GM12878 (cell line): ENCODE measurements around the gene CARD11. TPM values are rescaled to one million over a fixed set of nuclear protein-coding genes. Genes with fewer than 3 reads are reported as not detected.

Experiments used
- ATAC-seq: fragments of 200-7000 bp; cut with Tn5 transposase; 3 replicates; pipeline ENCODE4 v1.9.1; 2020; ENCODE audit warnings: mild to moderate bottlenecking, moderate library complexity
- BruUV-seq: library from RNA; stranded (reverse); fragments of 400-500 nt; replicated peaks from 2 replicates; lab custom pipeline; 2021; lab: Mats Ljungman, UMichigan
- CTCF ChIA-PET: fragments of 300-600 bp; sonication (Branson Sonifier 250); formaldehyde crosslinking; extraction: SDS; loops from one replicate; lab custom pipeline; 2021; ENCODE audit warnings: inconsistent platforms; lab: Yijun Ruan, JAX
- POLR2A ChIA-PET: fragments of 350-600 bp; formaldehyde crosslinking; extraction: SDS; loops from one replicate; lab custom pipeline; 2021; ENCODE audit warnings: inconsistent platforms; lab: Charles Lee
- RAD21 ChIA-PET: fragments of 300-600 bp; sonication (Branson Sonifier 250); formaldehyde crosslinking; loops from one replicate; lab custom pipeline; 2023; ENCODE audit warnings: antibody characterized with exemption; ENCODE audit not compliant: unreplicated experiment; lab: Charles Lee
- SMC1A ChIA-PET: fragments of 300-600 bp; sonication (Branson Sonifier 250); formaldehyde crosslinking; loops from one replicate; lab custom pipeline; 2023; ENCODE audit not compliant: unreplicated experiment, uncharacterized antibody; lab: Charles Lee
- DNase-seq: peaks from one replicate; pipeline ENCODE4 v3.0.0-alpha.2; 2011; ENCODE audit warnings: low read depth, low spot score
- FAIRE-seq: peaks from 3 replicates; lab custom pipeline; 2011; peaks lifted over from hg19 to GRCh38; lab: Jason Lieb, UNC
- H2AFZ ChIP-seq: 2 replicates; pipeline ENCODE4 v1.6.0; 2011; ENCODE audit warnings: low read depth, low read length, control low read depth; ENCODE audit not compliant: control insufficient read depth
- H3K27ac ChIP-seq: 2 replicates; pipeline ENCODE4 v1.5.1; 2011; ENCODE audit warnings: control low read depth; ENCODE audit not compliant: control insufficient read depth, insufficient read depth
- H3K27me3 ChIP-seq, 2 experiments: replicated peaks in 1 of 2; 2 replicates each; pipeline versions ENCODE4 v1.6.0 to v1.6.1; 2011; ENCODE audit warnings: low read length in 1 of 2; ENCODE audit not compliant: control insufficient read depth in 2 of 2, insufficient read depth in 2 of 2
- H3K36me3 ChIP-seq, 2 experiments: 2 replicates each; pipeline ENCODE4 v1.5.1; 2011; ENCODE audit warnings: low read length in 1 of 2; ENCODE audit not compliant: control insufficient read depth in 2 of 2, insufficient read depth in 2 of 2
- H3K4me1 ChIP-seq: 2 replicates; pipeline ENCODE4 v1.6.1; 2011; ENCODE audit warnings: mild to moderate bottlenecking, low read length, moderate library complexity, mixed read lengths; ENCODE audit not compliant: control insufficient read depth, insufficient read depth
- H3K4me2 ChIP-seq: 2 replicates; pipeline ENCODE4 v1.6.0; 2011; ENCODE audit warnings: control low read depth; ENCODE audit not compliant: control insufficient read depth, insufficient read depth
- H3K4me3 ChIP-seq: fragments of 200-600 bp; sonication (generic); 2 replicates; pipeline ENCODE4 v1.5.1; 2016
- H3K79me2 ChIP-seq: 2 replicates; pipeline ENCODE4 v1.6.0; 2011; ENCODE audit warnings: low read length; ENCODE audit not compliant: control insufficient read depth, insufficient read depth
- H3K9ac ChIP-seq: 2 replicates; pipeline ENCODE4 v1.8.0; 2011; ENCODE audit warnings: low read length, control low read depth, mixed read lengths; ENCODE audit not compliant: control insufficient read depth, insufficient read depth
- H3K9me3 ChIP-seq: replicated peaks from 3 replicates; pipeline ENCODE4 v1.5.1; 2011; ENCODE audit warnings: mild to moderate bottlenecking, low read length; ENCODE audit not compliant: control insufficient read depth, insufficient read depth
- H4K20me1 ChIP-seq: 2 replicates; pipeline ENCODE4 v1.6.0; 2011; ENCODE audit not compliant: control insufficient read depth, insufficient read depth
- CHD1 ChIP-seq: IDR thresholded peaks from 2 replicates; pipeline ENCODE4 v1.6.1; 2012; ENCODE audit warnings: low read depth, low read length, improper control_type of control experiment
- FOS ChIP-seq: IDR thresholded peaks from 3 replicates; pipeline ENCODE4 v1.6.1; 2011; ENCODE audit warnings: borderline replicate concordance; ENCODE audit not compliant: insufficient read length; ENCODE audit errors: extremely low read depth
- HDAC2 ChIP-seq: fragments of 200-600 bp; sonication (generic); IDR thresholded peaks from 2 replicates; pipeline ENCODE4 v1.6.1; 2017
- JUND ChIP-seq: IDR thresholded peaks from 2 replicates; pipeline ENCODE4 v1.6.1; 2012; ENCODE audit warnings: low read depth, mild to moderate bottlenecking, low read length, improper control_type of control experiment, moderate library complexity
- KDM1A ChIP-seq: fragments of 200-600 bp; sonication (generic); IDR thresholded peaks from 2 replicates; pipeline ENCODE4 v1.6.1; 2016; ENCODE audit warnings: borderline replicate concordance
- KLF5 ChIP-seq: fragments of 450-650 bp; IDR thresholded peaks from 2 replicates; pipeline ENCODE4 v1.6.1; 2014; ENCODE audit warnings: mild to moderate bottlenecking; ENCODE audit not compliant: partially characterized antibody
- MTA3 ChIP-seq: IDR thresholded peaks from 2 replicates; pipeline ENCODE4 v1.6.1; 2012; ENCODE audit warnings: low read length, inconsistent platforms, borderline replicate concordance
- PAX5 ChIP-seq: IDR thresholded peaks from 2 replicates; pipeline ENCODE4 v1.6.1; 2011; ENCODE audit warnings: low read depth, low read length, borderline replicate concordance
- PML ChIP-seq: IDR thresholded peaks from 2 replicates; pipeline ENCODE4 v1.6.1; 2012; ENCODE audit warnings: low read length, inconsistent platforms
- RBBP5 ChIP-seq: fragments of 200-600 bp; sonication (generic); conservative IDR thresholded peaks from 2 replicates; pipeline ENCODE4 v1.6.1; 2016
- RELA ChIP-seq: fragments of 450-650 bp; IDR thresholded peaks from 2 replicates; pipeline ENCODE4 v1.8.0; 2014; ENCODE audit warnings: borderline replicate concordance; ENCODE audit not compliant: partially characterized antibody
- RFX5 ChIP-seq: IDR thresholded peaks from 2 replicates; pipeline ENCODE4 v1.6.1; 2011; ENCODE audit warnings: low read depth, low read length, improper control_type of control experiment
- RUNX3 ChIP-seq: IDR thresholded peaks from 2 replicates; pipeline ENCODE4 v1.6.1; 2012; ENCODE audit warnings: low read length, inconsistent platforms
- SMAD5 ChIP-seq: IDR thresholded peaks from 2 replicates; pipeline ENCODE4 v1.6.1; 2016; ENCODE audit warnings: antibody characterized with exemption, low read depth
- SP1 ChIP-seq: IDR thresholded peaks from one replicate; pipeline ENCODE4 v1.6.1; 2011; ENCODE audit warnings: low read depth, low read length
- WGBS: methylation state at CpG from one replicate; pipeline ENCODE4 v1.1.6; 2016; ENCODE audit warnings: low lambda C conversion rate; ENCODE audit not compliant: insufficient replicate concordance, insufficient coverage; ENCODE audit errors: missing lambda C conversion rate; 5-methylcytosine and 5-hydroxymethylcytosine counted together
- in situ Hi-C: fragments of 300-500 bp; cut with MboI; formaldehyde crosslinking; loops from 9 replicates; pipeline ENCODE4 v1.14.3; 2018; ENCODE audit warnings: mixed read lengths
- intact Hi-C: fragments of 100-400 bp; cut with micrococcal nuclease; formaldehyde crosslinking; loops from one replicate; pipeline ENCODE4 v1.14.2; 2022; ENCODE audit not compliant: unreplicated experiment
- polyA plus RNA-seq, 11 experiments: library from polyadenylated mRNA; depleted of rRNA in 4 of 11; unstranded in 6 of 11; stranded (reverse) in 5 of 11; fragments of >200 nt; fragmentation: Nextera tagmentation in 4 of 11; fragmentation: Illumina TruSeq in 1 of 11; extraction: Ambion mirVana in 4 of 11; extraction: Trizol in 1 of 11; gene quantifications; 1 replicate in 1 of 11; 2 replicates in 10 of 11; pipeline versions ENCODE4 v1.2.1 to v1.2.3, GENCODE V29; 2011 to 2016; ENCODE audit warnings: inconsistent platforms in 2 of 11, missing spikeins in 2 of 11, low read depth in 1 of 11
- total RNA-seq, 4 experiments: library from RNA; depleted of rRNA in 3 of 4; stranded (reverse); fragments of >200 nt in 3 of 4; fragmentation: Illumina TruSeq in 1 of 4; extraction: Trizol in 1 of 4; gene quantifications; 2 replicates each; pipeline versions ENCODE4 v1.2.1 to v1.2.3, GENCODE V29; 2013 to 2021
- TF ChIP-seq, protein P1 (sequence below): IDR thresholded peaks from 2 replicates; pipeline ENCODE4 v1.6.1; 2012; ENCODE audit warnings: low read depth, low read length, improper control_type of control experiment
- TF ChIP-seq, protein P2 (sequence below), 3 experiments: IDR thresholded peaks in 2 of 3; conservative IDR thresholded peaks in 1 of 3; 2 replicates each; pipeline ENCODE4 v1.5.1; 2011; ENCODE audit warnings: low read depth in 3 of 3, low read length in 3 of 3, mild to moderate bottlenecking in 3 of 3, control low read depth in 2 of 3, moderate library complexity in 2 of 3, inconsistent platforms in 1 of 3, mixed read lengths in 1 of 3; ENCODE audit not compliant: control insufficient read depth in 2 of 3, insufficient read depth in 1 of 3; ENCODE audit errors: extremely low read depth in 1 of 3
- TF ChIP-seq, protein P3 (sequence below): fragments of 450-650 bp; conservative IDR thresholded peaks from 2 replicates; pipeline ENCODE4 v1.6.1; 2017; ENCODE audit warnings: mild to moderate bottlenecking, moderate library complexity
- TF ChIP-seq, protein P4 (sequence below): IDR thresholded peaks from 2 replicates; pipeline ENCODE4 v1.6.1; 2011; ENCODE audit warnings: low read depth, low read length, improper control_type of control experiment, borderline replicate concordance

CARD11 gene
- total and polyA plus RNA-seq, 10 of the 15 experiments (the other 5 are each of a cell fraction or from before 2014, with no cell fraction given) = 0.27 to 72.0 (median 28.4) TPM

DNA sequence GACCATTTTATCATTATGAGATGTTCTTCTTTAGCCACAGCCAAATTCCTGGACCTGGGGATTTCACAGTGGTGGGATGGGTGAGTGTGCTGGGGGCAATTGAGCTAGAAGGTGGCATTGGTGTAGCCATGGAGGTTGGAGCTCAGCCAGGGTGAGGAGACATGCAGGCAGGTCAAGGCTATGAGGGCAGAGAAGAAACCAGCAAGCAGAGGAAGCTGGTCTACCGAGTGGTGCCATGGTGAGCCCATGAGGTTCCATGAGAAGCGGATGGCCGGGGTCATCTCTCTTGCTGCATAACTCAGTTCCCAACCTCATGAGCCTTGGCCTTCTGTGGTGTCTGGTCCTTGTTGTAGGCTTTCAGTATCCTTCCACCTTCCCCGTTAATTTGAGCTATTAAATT, 91.4 kb downstream of the CARD11 start:
- 98% methylated on average over 4 of the region's 4 CpGs for WGBS
- no peak overlapping the region for H3K9ac ChIP-seq
- no TSS peak for BruUV-seq
- in situ Hi-C loops = no loop called here
- intact Hi-C loops = no loop called here
- no peak overlapping the region for H3K4me3 ChIP-seq
- no peak overlapping the region for H3K4me2 ChIP-seq
- CTCF ChIA-PET = interaction anchor here (0.6 to 1.4 kb wide), 2 partner anchors 12 to 386 kb away, joined by 3 to 5 read pairs; no protein-coding TSS in a partner anchor
- POLR2A ChIA-PET = no interaction called here
- no peak overlapping the region for H2AFZ ChIP-seq
- RAD21 ChIA-PET = interaction anchor here (0.5 kb wide), 1 partner anchor 225 kb away, joined by 4 read pairs; no protein-coding TSS in a partner anchor
- SMC1A ChIA-PET = interaction anchor here (1.2 kb wide), 2 partner anchors 12 to 13 kb away, joined by 3 to 6 read pairs; no protein-coding TSS in a partner anchor
- no peaks in the 10 kb centered on the region for H4K20me1 ChIP-seq
- H3K27ac ChIP-seq = no peak overlapping the region
- no peak for FAIRE-seq
- H3K4me1 ChIP-seq = peaks cover 4% of the 10 kb centered on the region; the same call in 1 of the 2 replicates
- no peak for DNase-seq
- H3K27me3 ChIP-seq = no peaks in the 10 kb centered on the region
- ATAC-seq = no peak
- H3K9me3 ChIP-seq = peaks cover 4% of the 10 kb centered on the region
- TF ChIP-seq SMAD5 = no peak
- no peak for TF ChIP-seq SP1
- TF ChIP-seq PAX5 = no peak
- TF ChIP-seq RELA = no peak
- TF ChIP-seq, protein P1, sequence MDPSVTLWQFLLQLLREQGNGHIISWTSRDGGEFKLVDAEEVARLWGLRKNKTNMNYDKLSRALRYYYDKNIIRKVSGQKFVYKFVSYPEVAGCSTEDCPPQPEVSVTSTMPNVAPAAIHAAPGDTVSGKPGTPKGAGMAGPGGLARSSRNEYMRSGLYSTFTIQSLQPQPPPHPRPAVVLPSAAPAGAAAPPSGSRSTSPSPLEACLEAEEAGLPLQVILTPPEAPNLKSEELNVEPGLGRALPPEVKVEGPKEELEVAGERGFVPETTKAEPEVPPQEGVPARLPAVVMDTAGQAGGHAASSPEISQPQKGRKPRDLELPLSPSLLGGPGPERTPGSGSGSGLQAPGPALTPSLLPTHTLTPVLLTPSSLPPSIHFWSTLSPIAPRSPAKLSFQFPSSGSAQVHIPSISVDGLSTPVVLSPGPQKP = no peak
- no peak for TF ChIP-seq CHD1
- no peak for TF ChIP-seq KLF5
- no peak for TF ChIP-seq FOS
- TF ChIP-seq, protein P2, sequence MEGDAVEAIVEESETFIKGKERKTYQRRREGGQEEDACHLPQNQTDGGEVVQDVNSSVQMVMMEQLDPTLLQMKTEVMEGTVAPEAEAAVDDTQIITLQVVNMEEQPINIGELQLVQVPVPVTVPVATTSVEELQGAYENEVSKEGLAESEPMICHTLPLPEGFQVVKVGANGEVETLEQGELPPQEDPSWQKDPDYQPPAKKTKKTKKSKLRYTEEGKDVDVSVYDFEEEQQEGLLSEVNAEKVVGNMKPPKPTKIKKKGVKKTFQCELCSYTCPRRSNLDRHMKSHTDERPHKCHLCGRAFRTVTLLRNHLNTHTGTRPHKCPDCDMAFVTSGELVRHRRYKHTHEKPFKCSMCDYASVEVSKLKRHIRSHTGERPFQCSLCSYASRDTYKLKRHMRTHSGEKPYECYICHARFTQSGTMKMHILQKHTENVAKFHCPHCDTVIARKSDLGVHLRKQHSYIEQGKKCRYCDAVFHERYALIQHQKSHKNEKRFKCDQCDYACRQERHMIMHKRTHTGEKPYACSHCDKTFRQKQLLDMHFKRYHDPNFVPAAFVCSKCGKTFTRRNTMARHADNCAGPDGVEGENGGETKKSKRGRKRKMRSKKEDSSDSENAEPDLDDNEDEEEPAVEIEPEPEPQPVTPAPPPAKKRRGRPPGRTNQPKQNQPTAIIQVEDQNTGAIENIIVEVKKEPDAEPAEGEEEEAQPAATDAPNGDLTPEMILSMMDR (IDR thresholded peaks at IDR 0.05 in 2 of 3, conservative IDR thresholded peaks at IDR 0.05 in 1 of 3; ENCODE audit: control insufficient read depth in 2 of 3, extremely low read depth in 1 of 3, insufficient read depth in 1 of 3, low read depth in 3 of 3, low read length in 3 of 3) = no peak
- no peak for TF ChIP-seq RUNX3
- TF ChIP-seq HDAC2 = no peak
- TF ChIP-seq JUND = no peak
- TF ChIP-seq PML = no peak
- TF ChIP-seq, protein P3, sequence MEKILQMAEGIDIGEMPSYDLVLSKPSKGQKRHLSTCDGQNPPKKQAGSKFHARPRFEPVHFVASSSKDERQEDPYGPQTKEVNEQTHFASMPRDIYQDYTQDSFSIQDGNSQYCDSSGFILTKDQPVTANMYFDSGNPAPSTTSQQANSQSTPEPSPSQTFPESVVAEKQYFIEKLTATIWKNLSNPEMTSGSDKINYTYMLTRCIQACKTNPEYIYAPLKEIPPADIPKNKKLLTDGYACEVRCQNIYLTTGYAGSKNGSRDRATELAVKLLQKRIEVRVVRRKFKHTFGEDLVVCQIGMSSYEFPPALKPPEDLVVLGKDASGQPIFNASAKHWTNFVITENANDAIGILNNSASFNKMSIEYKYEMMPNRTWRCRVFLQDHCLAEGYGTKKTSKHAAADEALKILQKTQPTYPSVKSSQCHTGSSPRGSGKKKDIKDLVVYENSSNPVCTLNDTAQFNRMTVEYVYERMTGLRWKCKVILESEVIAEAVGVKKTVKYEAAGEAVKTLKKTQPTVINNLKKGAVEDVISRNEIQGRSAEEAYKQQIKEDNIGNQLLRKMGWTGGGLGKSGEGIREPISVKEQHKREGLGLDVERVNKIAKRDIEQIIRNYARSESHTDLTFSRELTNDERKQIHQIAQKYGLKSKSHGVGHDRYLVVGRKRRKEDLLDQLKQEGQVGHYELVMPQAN = no peak
- TF ChIP-seq, protein P4, sequence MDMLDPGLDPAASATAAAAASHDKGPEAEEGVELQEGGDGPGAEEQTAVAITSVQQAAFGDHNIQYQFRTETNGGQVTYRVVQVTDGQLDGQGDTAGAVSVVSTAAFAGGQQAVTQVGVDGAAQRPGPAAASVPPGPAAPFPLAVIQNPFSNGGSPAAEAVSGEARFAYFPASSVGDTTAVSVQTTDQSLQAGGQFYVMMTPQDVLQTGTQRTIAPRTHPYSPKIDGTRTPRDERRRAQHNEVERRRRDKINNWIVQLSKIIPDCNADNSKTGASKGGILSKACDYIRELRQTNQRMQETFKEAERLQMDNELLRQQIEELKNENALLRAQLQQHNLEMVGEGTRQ = no peak
- no peak for TF ChIP-seq RBBP5
- no peak for TF ChIP-seq KDM1A
- TF ChIP-seq RFX5 = no peak
- no peak for TF ChIP-seq MTA3
- H3K79me2 ChIP-seq = no peaks in the 10 kb centered on the region
- peaks cover 4 to 24% of the 10 kb centered on the region in 2 experiments; a peak in 3 of 4 replicates for H3K36me3 ChIP-seq
